HG03064 (cell line): ENCODE measurements around the gene EPB42.
"Not testable (repeated sequence)": the region's sequence is repeated elsewhere in the genome, so short reads cannot be mapped to it uniquely, and the experiment has no call there.

Experiments used
- ATAC-seq: cut with Tn5 transposase; IDR thresholded peaks from one replicate; pipeline ENCODE4 v1.9.1; 2021; ENCODE audit warnings: low read depth; ENCODE audit not compliant: unreplicated experiment

The EPB42 gene

DNA sequence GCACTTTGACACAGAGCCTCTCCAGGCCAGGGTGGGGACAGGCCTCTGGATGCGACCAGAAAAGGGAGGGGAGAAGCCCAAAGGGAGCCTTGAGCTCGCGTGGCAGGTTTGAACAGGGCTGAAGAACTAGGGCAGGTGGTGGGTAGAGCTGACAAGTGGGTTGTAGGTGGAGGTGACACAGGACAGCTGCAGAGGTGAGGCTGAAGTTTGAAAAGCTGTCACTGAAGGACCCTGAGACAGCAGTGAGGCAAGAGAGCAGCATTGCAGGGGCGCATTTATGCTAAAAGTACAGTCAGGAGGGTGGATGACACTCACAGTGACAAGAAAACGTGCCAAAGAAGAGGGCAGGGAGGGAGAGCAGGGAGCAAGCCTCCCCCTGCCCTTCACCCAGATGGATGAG, 21.8 kb upstream of the EPB42 start:
- ATAC-seq: no peak

GRCh38 chr15:43241100-43241499, 20.3 kb upstream of the EPB42 start:
- no peak for ATAC-seq

DNA sequence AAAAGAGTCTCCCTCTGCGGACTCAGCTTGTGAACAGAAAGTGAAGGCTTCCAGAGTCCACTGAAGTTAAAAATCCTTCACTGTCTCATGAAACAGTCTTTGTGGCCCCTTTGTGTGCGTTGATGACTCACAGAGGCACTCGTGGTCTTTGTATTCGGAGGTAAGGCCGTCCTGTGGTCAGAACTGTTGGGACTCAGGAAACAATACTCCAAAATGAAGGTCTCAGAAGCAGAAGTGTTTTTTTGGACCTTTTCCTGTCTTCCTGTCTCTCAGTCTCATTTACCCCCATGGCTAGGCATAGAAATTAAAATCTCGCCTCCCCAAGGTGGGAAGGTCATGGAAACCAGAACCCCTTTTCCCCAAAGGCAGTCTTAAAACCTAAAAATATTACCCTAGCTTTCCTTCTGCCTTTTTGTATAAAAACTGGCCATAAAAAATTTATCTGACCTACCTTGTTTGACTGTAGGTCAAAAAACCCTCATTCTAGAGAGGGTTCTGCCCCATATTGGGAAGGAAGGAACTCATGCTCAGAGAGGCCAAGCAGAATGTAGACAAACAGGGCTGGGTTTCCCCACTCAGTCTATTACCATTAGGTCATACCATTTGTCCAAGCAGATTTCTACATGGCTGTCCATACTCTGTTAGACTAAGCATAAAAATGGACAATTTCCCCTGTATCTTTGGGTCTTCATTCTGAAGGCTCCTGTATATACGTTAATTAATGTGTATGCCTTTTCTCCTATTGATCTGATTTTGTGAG, 19.1 kb upstream of the EPB42 start:
- no peak for ATAC-seq

- no peak for ATAC-seq
These were observed 17.9 kb upstream of the EPB42 start for GRCh38 chr15:43238671-43239131.

- no peak for ATAC-seq
These were observed 17.1 kb upstream of the EPB42 start for GRCh38 chr15:43237842-43238470.

- ATAC-seq: no peak
These were observed 14.7 kb upstream of the EPB42 start for GRCh38 chr15:43235536-43235935.

DNA sequence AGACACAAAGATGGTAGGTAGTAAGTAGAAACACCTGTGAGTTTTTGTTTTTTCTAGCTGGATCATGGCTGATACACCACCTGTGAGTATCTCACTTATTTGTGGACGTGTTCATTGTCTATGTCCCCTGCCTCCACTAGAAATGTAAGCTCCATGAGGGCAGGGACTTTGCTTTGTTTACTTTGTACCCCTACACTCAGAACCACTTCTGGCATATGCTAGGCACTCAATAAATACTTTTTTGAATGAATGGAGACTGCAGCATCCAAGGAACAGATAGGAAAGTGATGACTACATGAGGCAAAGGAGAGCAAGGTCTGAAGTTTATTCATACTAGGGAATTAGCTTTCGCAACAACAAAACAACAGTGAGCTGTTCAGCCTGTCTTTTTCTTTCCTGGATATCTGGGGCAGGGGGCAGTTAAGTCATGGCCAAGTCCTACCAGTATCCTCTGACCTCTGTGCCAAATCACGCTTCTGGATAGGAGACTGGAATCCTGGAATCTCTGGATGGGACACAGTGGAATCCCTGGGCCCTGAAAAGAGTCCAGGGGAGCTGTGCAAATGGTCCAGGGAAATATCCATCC, 11.6 kb upstream of the EPB42 start:
- no peak for ATAC-seq

- ATAC-seq: no peak
These were observed 9.9 kb upstream of the EPB42 start for GRCh38 chr15:43230640-43231115.

DNA sequence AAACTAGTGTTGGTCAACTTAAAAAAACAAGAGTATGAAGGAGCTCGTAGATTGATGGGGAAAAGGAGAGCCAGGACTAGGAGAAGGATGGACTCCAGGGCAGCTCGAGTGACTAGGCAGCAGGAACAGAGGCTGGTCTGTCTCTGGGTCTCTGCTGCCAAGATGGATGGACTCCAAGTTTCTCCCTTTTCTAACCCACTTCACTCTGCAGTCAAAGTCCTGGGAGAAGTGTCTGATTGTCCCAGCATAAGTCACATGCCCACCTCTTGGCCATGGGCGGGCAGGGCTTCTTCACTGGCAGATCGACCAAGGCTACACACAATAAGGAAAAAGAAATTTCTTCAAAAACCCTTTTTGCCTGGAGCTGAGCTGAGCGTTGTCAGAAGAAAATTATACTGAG, 9.2 kb upstream of the EPB42 start:
- no peak for ATAC-seq

DNA sequence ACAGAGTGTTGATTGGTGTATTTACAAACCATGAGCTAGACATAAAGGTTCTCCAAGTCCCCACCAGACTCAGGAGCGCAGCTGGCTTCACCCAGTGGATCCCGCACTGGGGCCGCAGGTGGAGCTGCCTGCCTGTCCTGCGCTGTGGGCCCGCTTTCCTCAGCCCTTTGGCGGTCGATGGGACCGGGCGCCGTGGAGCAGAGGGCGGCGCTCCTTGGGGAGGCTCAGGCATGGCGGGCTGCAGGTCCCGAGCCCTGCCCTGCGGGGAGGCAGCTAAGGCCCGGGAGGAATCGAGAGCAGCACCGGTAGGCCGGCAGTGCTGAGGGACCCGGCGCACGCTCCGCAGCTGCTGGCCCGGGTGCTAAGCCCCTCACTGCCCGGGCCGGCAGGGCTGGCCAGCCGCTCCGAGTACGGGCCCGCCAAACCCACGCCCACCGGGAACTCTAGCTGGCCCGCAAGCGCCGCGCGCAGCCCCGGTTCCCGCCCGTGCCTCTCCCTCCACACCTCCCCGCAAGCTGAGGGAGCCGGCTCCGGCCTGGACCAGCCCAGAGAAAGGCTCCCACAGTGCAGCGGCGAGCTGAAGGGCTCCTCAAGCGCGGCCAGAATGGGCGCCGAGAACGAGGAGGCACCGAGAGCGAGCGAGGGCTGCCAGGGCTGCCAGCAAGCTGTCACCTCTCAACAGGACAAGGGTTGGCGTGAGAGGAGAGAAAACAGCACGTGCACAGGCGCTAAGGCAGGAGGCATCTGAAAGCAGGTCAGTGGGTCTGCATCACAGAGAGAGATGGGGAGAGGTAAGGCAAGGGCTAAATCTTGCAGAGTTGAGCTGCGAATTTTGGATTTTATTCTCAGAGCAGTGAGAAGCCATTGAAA, 5.9 kb upstream of the EPB42 start:
- no peak for ATAC-seq

- not testable (repeated sequence) for ATAC-seq
These were observed 5.1 kb upstream of the EPB42 start for GRCh38 chr15:43225950-43226255.

- no peak for ATAC-seq
These were observed 4.6 kb upstream of the EPB42 start for GRCh38 chr15:43225201-43225949.

GRCh38 chr15:43221422-43221821, 604 bp upstream of the EPB42 start:
- no peak for ATAC-seq

DNA sequence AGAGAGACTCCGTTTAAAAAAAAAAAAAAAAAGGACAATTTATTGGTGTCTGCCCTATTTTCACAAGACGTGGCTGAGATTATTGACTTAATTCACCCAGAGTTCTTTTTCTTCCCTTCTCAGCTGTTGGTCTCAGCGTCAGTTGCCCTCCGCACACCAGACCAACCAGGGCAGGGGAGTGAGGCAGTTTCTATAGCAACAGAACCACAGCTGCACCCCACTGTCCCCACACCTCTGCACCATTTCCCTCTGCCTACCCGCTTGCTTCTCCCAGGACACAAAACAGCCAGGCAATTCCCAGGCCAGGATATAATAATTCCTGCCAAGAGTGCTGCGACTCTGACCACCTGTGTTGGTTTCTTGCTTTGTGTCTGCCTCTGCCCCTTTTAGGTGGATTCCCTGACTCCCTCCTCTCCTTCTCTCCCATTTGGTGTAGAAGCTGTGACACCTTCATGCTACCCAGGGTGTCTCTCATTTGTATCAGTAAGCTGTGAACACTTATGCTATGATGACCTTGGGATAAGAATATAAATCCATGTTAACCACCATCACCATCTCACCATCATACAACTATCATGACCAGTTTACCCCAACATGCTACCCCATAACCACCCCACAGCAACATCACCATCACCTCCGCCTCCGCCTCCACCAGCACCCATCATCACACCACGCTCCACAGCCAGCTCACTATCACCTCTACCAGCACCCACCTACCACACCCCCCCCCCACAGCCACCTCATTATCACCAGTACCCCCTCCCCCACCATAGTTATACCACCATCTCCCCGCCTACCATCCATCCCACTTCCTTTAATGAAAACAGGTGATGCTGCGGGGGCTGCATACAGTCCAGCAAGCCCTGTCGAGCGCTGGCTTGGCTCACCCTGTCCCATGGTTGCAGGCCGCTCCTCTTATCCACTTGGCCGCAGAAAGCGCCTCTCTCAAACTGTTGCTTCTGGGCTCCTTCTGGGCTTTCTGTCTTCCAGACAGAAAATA, 589 bp downstream of the EPB42 start:
- no peak for ATAC-seq

- no peak for ATAC-seq
These were observed 1.7 kb downstream of the EPB42 start for GRCh38 chr15:43218908-43219706.

GRCh38 chr15:43215961-43216360, 4.9 kb downstream of the EPB42 start:
- ATAC-seq: no peak

- ATAC-seq: no peak
These were observed 6.1 kb downstream of the EPB42 start for GRCh38 chr15:43214592-43215295.

- ATAC-seq: no peak
These were observed 6.6 kb downstream of the EPB42 start for GRCh38 chr15:43214169-43214568.
